MG63 (cell line): ENCODE measurements around the gene F2RL3. TPM values are rescaled to one million over a fixed set of nuclear protein-coding genes. Genes with fewer than 3 reads are reported as not detected.

ENCODE experiments used
- DNase-seq: peaks from one replicate; pipeline ENCODE4 v3.0.0-alpha.2; 2020
- H3K27me3 ChIP-seq: fragments of 250-450 bp; sonication (Bioruptor Pico); 2 replicates; pipeline ENCODE4 v1.5.1; 2020; ENCODE audit warnings: mild to moderate bottlenecking, moderate library complexity
- H3K36me3 ChIP-seq: fragments of 250-450 bp; sonication (Bioruptor Pico); 2 replicates; pipeline ENCODE4 v1.5.1; 2020; ENCODE audit warnings: mild to moderate bottlenecking, moderate library complexity
- H3K4me3 ChIP-seq: fragments of 250-450 bp; sonication (Bioruptor Pico); 2 replicates; pipeline ENCODE4 v1.5.1; 2020; ENCODE audit warnings: mild to moderate bottlenecking, moderate library complexity
- H3K9me3 ChIP-seq: fragments of 250-450 bp; sonication (Bioruptor Pico); 2 replicates; pipeline ENCODE4 v1.5.1; 2020; ENCODE audit warnings: mild to moderate bottlenecking, moderate library complexity
- total RNA-seq: library from RNA; depleted of rRNA; stranded (reverse); fragments of >200 nt; shearing (Covaris generic); gene quantifications from 2 replicates; pipeline ENCODE4 v1.2.3, GENCODE V29; 2014; ENCODE audit warnings: low replicate concordance

F2RL3 gene
- total RNA-seq, 1 experiment from 2014 or later, result not detected

GRCh38 chr19:16899566-16900075 is 10.8 kb downstream of the F2RL3 start:
- no peaks in the 10 kb centered on the region for H3K9me3 ChIP-seq
- no peak overlapping the region for H3K4me3 ChIP-seq
- no peaks in the 10 kb centered on the region for H3K27me3 ChIP-seq
- peak; percentile 56 for DNase-seq
- H3K36me3 ChIP-seq, result no peaks in the 10 kb centered on the region

- Histone ChIP-seq H3K36me3 (no peaks in the 10 kb centered on the region), H3K9me3 (no peaks in the 10 kb centered on the region), H3K4me3 (no peak overlapping the region), H3K27me3 (peaks cover 8% of the 10 kb centered on the region)
- DNase-seq, result no peak
Observed at GRCh38 chr19:16901491-16902175, 12.8 kb downstream of the F2RL3 start.

- no peaks in the 10 kb centered on the region for H3K36me3 ChIP-seq
- peaks cover 9% of the 10 kb centered on the region for H3K27me3 ChIP-seq
- H3K9me3 ChIP-seq, result no peaks in the 10 kb centered on the region
- DNase-seq, result no peak
- no peak overlapping the region for H3K4me3 ChIP-seq
Observed at GRCh38 chr19:16902545-16902944, 13.7 kb downstream of the F2RL3 start.

GRCh38 chr19:16903347-16903746 is 14.5 kb downstream of the F2RL3 start:
- Histone ChIP-seq H3K36me3 (no peaks in the 10 kb centered on the region), H3K9me3 (no peaks in the 10 kb centered on the region), H3K27me3 (peaks cover 9% of the 10 kb centered on the region), H3K4me3 (no peak overlapping the region)
- DNase-seq, result no peak

- no peak for DNase-seq
- Histone ChIP-seq H3K4me3 (no peak overlapping the region), H3K27me3 (peaks cover 9% of the 10 kb centered on the region), H3K9me3 (no peaks in the 10 kb centered on the region), H3K36me3 (no peaks in the 10 kb centered on the region)
Observed at GRCh38 chr19:16904599-16904998, 15.8 kb downstream of the F2RL3 start.

- Histone ChIP-seq H3K36me3 (no peaks in the 10 kb centered on the region), H3K27me3 (peaks cover 9% of the 10 kb centered on the region), H3K9me3 (peaks cover 13% of the 10 kb centered on the region), H3K4me3 (no peak overlapping the region)
- DNase-seq, result no peak
Observed at GRCh38 chr19:16908759-16909158, 20.0 kb downstream of the F2RL3 start.

GRCh38 chr19:16911046-16911445 is 22.2 kb downstream of the F2RL3 start:
- no peak for DNase-seq
- peaks cover 6% of the 10 kb centered on the region for H3K27me3 ChIP-seq
- no peaks in the 10 kb centered on the region for H3K36me3 ChIP-seq
- peaks cover 19% of the 10 kb centered on the region for H3K9me3 ChIP-seq
- no peak overlapping the region for H3K4me3 ChIP-seq

- Histone ChIP-seq H3K27me3 (peaks cover 9% of the 10 kb centered on the region), H3K9me3 (peaks cover 19% of the 10 kb centered on the region), H3K4me3 (no peak overlapping the region), H3K36me3 (no peaks in the 10 kb centered on the region)
- DNase-seq, result no peak
Observed at GRCh38 chr19:16912780-16913179, 24.0 kb downstream of the F2RL3 start.

- DNase-seq, result no peak
- Histone ChIP-seq H3K9me3 (peaks cover 25% of the 10 kb centered on the region), H3K36me3 (no peaks in the 10 kb centered on the region), H3K4me3 (no peak overlapping the region), H3K27me3 (peaks cover 9% of the 10 kb centered on the region)
Observed at GRCh38 chr19:16914421-16914820, 25.6 kb downstream of the F2RL3 start.

GRCh38 chr19:16915135-16915534 is 26.3 kb downstream of the F2RL3 start:
- no peak for DNase-seq
- H3K9me3 ChIP-seq, result peaks cover 28% of the 10 kb centered on the region
- no peak overlapping the region for H3K4me3 ChIP-seq
- peaks cover 9% of the 10 kb centered on the region for H3K27me3 ChIP-seq
- H3K36me3 ChIP-seq, result no peaks in the 10 kb centered on the region

- peaks cover 9% of the 10 kb centered on the region for H3K27me3 ChIP-seq
- peaks cover 28% of the 10 kb centered on the region for H3K9me3 ChIP-seq
- DNase-seq, result no peak
Observed at GRCh38 chr19:16915734-16916133, 26.9 kb downstream of the F2RL3 start.

GRCh38 chr19:16917401-16917800 is 28.6 kb downstream of the F2RL3 start:
- DNase-seq, result no peak
- Histone ChIP-seq H3K27me3 (peaks cover 9% of the 10 kb centered on the region), H3K9me3 (peaks cover 25% of the 10 kb centered on the region), H3K36me3 (no peaks in the 10 kb centered on the region), H3K4me3 (no peak overlapping the region)

More at GRCh38 chr19:16915734-16916133, 26.9 kb downstream of the F2RL3 start:
- Histone ChIP-seq H3K36me3 (no peaks in the 10 kb centered on the region), H3K4me3 (no peak overlapping the region)

- DNase-seq, result no peak
- Histone ChIP-seq H3K27me3 (peaks cover 9% of the 10 kb centered on the region), H3K9me3 (peaks cover 9% of the 10 kb centered on the region), H3K36me3 (no peaks in the 10 kb centered on the region), H3K4me3 (no peak overlapping the region)
Observed at GRCh38 chr19:16919496-16919895, 30.7 kb downstream of the F2RL3 start.

GRCh38 chr19:16920816-16921529 is 32.2 kb downstream of the F2RL3 start:
- Histone ChIP-seq H3K4me3 (no peak overlapping the region), H3K9me3 (peaks cover 11% of the 10 kb centered on the region), H3K36me3 (no peaks in the 10 kb centered on the region), H3K27me3 (peaks cover 9% of the 10 kb centered on the region)
- peak; percentile 95 for DNase-seq

GRCh38 chr19:16921766-16922591 is 33.2 kb downstream of the F2RL3 start:
- DNase-seq, result no peak
- H3K36me3 ChIP-seq, result no peaks in the 10 kb centered on the region
- H3K27me3 ChIP-seq, result peaks cover 3% of the 10 kb centered on the region
- peaks cover 13% of the 10 kb centered on the region for H3K9me3 ChIP-seq
- no peak overlapping the region for H3K4me3 ChIP-seq

GRCh38 chr19:16922592-16922934 is 33.8 kb downstream of the F2RL3 start:
- no peak overlapping the region for H3K4me3 ChIP-seq
- no peaks in the 10 kb centered on the region for H3K36me3 ChIP-seq
- no peaks in the 10 kb centered on the region; the same call in none of the 2 replicates for H3K27me3 ChIP-seq
- no peak for DNase-seq
- peaks cover 13% of the 10 kb centered on the region for H3K9me3 ChIP-seq

GRCh38 chr19:16922949-16923348 is 34.1 kb downstream of the F2RL3 start:
- Histone ChIP-seq H3K9me3 (peaks cover 13% of the 10 kb centered on the region), H3K27me3 (no peaks in the 10 kb centered on the region; the same call in 1 of the 2 replicates)

More at GRCh38 chr19:16922949-16923348, 34.1 kb downstream of the F2RL3 start:
- no peak overlapping the region for H3K4me3 ChIP-seq
- no peaks in the 10 kb centered on the region for H3K36me3 ChIP-seq
- no peak for DNase-seq
